Measurements from ENCODE around the gene RNF181.
"Not testable (repeated sequence)": the region's sequence is repeated elsewhere in the genome, so short reads cannot be mapped to it uniquely, and the experiment has no call there.

Gene RNF181

DNA sequence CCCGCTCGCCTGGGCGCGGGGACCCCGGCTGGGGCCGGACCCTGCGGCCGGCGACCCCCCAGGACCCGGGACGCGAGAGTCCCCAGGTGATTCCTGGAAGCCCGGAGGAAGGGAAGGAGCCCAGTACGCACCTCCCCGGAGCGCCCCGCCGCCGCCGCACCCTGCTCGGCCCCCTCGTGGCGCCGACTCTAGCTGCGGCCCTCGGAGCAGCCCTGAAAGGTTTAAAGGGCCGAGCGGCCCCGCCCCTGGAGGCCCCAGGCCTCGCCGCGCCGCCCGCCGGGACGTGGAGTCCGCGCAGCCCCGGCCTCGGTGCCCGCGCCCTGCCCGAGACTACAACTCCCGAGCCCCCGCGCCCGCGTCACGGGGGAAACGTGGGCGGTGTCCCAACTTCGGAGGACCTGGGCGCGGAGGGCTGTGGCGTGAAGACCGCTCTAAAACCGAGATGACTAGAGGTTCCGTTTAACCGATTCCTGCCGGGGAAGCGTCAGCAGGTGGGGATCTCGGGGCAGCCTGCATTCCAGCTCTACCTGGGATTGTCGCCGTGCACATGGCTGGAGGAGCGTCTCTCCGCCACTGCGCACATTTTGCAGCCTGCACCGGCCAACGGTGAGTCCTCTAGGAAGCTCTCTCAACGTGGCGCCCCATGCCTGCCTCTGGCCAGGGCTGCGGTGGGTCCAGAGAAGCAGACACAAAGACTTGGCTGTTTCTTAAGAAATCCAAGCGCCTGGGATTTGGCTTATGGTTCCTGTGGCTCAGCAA, 7.1 kb downstream of the RNF181 start, which contains the start of gene TMEM150A:
Gene TMEM150A, minus strand, starts transcription at position 223 of the 759 bp plus-strand sequence. CDS start 750 bp downstream, outside the sequence.
- H3K4me1 ChIP-seq (ENCODE audit: control insufficient read depth, insufficient read depth, low read length), result no peaks in the 10 kb centered on the region
- H3K27me3 ChIP-seq (ENCODE audit: control insufficient read depth, insufficient read depth, low read length, poor library complexity, severe bottlenecking), result no peaks in the 10 kb centered on the region
- H3K4me3 ChIP-seq (ENCODE audit: insufficient read depth, low read depth, low read length), result peak within 1 kb of the TSS; percentile 94
- WGBS, 2 experiments, result 0% methylated on average over 73 of the region's 73 CpGs
- peaks cover 5% of the 10 kb centered on the region for H3K36me3 ChIP-seq (ENCODE audit: control insufficient read depth, insufficient read depth, low read length)
- no peak within 1 kb of the TSS for H3K27ac ChIP-seq (ENCODE audit: insufficient read depth, low read depth, low read length, poor library complexity, severe bottlenecking)
- H3K9me3 ChIP-seq (ENCODE audit: control insufficient read depth, low read length), result no peaks in the 10 kb centered on the region

DNA sequence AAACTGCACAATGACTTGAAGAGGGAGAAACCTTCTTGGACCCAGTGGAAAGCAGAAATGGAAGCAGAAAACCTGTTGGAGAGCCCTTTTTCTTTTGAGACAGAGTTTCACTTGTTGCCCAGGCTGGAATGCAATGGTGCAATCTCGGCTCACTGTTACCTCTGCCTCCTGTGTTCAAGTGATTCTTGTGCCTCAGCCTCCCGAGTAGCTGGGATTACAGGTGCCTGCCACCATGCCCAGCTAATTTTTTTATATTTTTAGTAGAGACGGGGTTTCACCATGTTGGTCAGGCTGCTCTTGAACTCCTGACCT, 8.5 kb downstream of the RNF181 start:
- H3K4me1 ChIP-seq (ENCODE audit: control insufficient read depth, insufficient read depth, low read length); H3K9me3 ChIP-seq (ENCODE audit: control insufficient read depth, low read length); H3K4me3 ChIP-seq (ENCODE audit: insufficient read depth, low read depth, low read length); H3K27ac ChIP-seq (ENCODE audit: insufficient read depth, low read depth, low read length, poor library complexity, severe bottlenecking); H3K27me3 ChIP-seq (ENCODE audit: control insufficient read depth, insufficient read depth, low read length, poor library complexity, severe bottlenecking): not testable (repeated sequence)
- WGBS, 2 experiments, result 89 to 96% methylated on average over 3 of the region's 3 CpGs
- H3K36me3 ChIP-seq (ENCODE audit: control insufficient read depth, insufficient read depth, low read length), result peaks cover 18% of the 10 kb centered on the region

DNA sequence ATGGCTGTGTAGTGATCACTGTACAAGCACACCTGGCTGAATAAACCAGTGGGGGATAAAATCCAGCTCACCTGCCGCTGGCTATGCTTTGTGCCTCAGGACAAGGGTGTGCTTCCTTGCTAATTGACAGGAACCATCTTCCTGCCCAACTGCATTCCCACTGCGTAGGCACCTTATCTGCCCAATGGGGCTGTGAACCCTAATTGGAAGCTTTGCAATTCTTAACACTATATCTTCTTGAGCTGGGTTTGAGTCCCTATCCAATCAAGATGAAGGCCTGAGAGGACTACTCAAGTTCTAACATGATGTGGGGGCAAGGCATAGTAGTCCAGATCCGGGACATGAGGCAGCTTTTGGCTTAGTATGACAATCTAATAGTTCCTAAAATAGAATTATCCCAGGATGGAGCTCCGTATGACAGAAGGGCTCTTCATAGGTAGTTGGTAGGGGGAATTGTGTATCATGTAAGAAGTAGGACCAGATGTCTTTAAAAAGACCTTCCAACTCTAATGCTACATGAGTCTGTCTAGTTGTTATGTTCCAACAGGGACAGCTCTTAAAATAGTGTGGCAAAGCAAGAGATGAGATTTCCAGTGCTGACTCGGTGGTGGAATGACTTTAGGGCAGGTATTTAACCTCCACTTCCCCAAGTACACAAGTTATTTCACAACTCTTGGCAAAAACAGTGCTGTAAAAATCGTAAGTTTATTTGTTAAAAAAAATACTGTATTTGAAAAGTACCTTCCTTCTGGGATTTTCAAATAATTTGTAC, 9.2 kb downstream of the RNF181 start:
- H3K4me3 ChIP-seq (ENCODE audit: insufficient read depth, low read depth, low read length), result no peak overlapping the region
- no peaks in the 10 kb centered on the region for H3K4me1 ChIP-seq (ENCODE audit: control insufficient read depth, insufficient read depth, low read length)
- 93 to 95% methylated on average over 5 of the region's 6 CpGs for WGBS, 2 experiments
- no peaks in the 10 kb centered on the region for H3K9me3 ChIP-seq (ENCODE audit: control insufficient read depth, low read length)
- H3K36me3 ChIP-seq (ENCODE audit: control insufficient read depth, insufficient read depth, low read length), result peaks cover 18% of the 10 kb centered on the region
- no peak overlapping the region for H3K27ac ChIP-seq (ENCODE audit: insufficient read depth, low read depth, low read length, poor library complexity, severe bottlenecking)
- H3K27me3 ChIP-seq (ENCODE audit: control insufficient read depth, insufficient read depth, low read length, poor library complexity, severe bottlenecking), result no peaks in the 10 kb centered on the region

DNA sequence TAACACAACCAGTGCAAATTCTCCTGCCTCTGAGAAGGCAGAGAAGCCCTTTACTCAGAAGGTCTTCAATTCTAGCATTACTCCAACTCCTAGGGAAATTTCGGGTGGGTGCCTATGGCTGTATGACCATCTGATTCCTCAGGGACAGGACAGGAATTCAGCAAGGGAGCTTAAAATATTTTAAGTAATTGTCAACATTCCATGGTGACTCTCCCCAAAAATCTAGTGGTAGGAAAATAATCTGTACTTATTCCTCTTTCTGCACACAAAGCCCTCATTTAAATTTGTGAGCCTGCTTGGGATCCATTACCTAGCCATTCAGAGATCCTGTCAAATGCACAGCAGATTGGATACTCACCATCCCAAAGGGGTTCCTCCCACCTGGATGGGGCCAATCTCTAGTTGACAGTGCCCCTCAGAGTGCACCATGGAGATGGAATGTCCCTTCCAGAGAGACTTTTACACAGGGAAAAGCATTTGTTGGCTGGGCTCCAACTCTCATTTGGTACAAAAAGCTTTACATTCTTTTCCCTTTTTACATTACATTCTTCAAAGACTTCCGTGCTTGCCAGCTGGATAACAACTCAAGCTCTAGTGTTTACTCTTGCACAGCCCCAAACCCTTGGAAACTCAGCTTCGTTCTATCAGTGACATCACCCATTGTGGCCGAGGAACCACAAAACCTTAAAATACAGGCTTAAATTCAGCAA, 10.0 kb downstream of the RNF181 start:
- Histone ChIP-seq H3K9me3 (ENCODE audit: control insufficient read depth, low read length) (no peaks in the 10 kb centered on the region), H3K4me1 (ENCODE audit: control insufficient read depth, insufficient read depth, low read length) (no peaks in the 10 kb centered on the region), H3K4me3 (ENCODE audit: insufficient read depth, low read depth, low read length) (no peak overlapping the region), H3K27me3 (ENCODE audit: control insufficient read depth, insufficient read depth, low read length, poor library complexity, severe bottlenecking) (no peaks in the 10 kb centered on the region), H3K36me3 (ENCODE audit: control insufficient read depth, insufficient read depth, low read length) (peaks cover 18% of the 10 kb centered on the region), H3K27ac (ENCODE audit: insufficient read depth, low read depth, low read length, poor library complexity, severe bottlenecking) (no peak overlapping the region)
- 93 to 96% methylated on average over 4 of the region's 4 CpGs for WGBS, 2 experiments

DNA sequence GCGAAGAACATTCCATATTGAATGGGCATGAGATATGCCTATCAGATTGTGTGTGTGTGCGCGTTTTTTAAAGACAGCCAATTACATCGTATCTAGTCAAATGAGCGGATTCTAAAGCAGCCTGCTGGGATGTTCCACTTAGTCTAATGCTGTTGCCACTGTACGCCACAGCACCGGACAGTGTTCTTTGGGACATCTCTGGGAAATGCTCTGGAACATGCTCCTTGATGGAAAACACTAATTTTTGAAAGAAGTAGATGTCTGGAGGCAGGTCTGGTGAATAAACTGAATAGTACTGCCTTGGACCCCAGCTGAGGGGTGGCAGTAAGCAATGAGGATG, 10.5 kb downstream of the RNF181 start:
- Histone ChIP-seq H3K27me3 (ENCODE audit: control insufficient read depth, insufficient read depth, low read length, poor library complexity, severe bottlenecking) (no peaks in the 10 kb centered on the region), H3K27ac (ENCODE audit: insufficient read depth, low read depth, low read length, poor library complexity, severe bottlenecking) (peak overlapping the region; percentile 50), H3K4me1 (ENCODE audit: control insufficient read depth, insufficient read depth, low read length) (no peaks in the 10 kb centered on the region), H3K9me3 (ENCODE audit: control insufficient read depth, low read length) (no peaks in the 10 kb centered on the region), H3K4me3 (ENCODE audit: insufficient read depth, low read depth, low read length) (no peak overlapping the region), H3K36me3 (ENCODE audit: control insufficient read depth, insufficient read depth, low read length) (peaks cover 18% of the 10 kb centered on the region)
- WGBS, 2 experiments, result 98% methylated on average over 7 of the region's 7 CpGs

DNA sequence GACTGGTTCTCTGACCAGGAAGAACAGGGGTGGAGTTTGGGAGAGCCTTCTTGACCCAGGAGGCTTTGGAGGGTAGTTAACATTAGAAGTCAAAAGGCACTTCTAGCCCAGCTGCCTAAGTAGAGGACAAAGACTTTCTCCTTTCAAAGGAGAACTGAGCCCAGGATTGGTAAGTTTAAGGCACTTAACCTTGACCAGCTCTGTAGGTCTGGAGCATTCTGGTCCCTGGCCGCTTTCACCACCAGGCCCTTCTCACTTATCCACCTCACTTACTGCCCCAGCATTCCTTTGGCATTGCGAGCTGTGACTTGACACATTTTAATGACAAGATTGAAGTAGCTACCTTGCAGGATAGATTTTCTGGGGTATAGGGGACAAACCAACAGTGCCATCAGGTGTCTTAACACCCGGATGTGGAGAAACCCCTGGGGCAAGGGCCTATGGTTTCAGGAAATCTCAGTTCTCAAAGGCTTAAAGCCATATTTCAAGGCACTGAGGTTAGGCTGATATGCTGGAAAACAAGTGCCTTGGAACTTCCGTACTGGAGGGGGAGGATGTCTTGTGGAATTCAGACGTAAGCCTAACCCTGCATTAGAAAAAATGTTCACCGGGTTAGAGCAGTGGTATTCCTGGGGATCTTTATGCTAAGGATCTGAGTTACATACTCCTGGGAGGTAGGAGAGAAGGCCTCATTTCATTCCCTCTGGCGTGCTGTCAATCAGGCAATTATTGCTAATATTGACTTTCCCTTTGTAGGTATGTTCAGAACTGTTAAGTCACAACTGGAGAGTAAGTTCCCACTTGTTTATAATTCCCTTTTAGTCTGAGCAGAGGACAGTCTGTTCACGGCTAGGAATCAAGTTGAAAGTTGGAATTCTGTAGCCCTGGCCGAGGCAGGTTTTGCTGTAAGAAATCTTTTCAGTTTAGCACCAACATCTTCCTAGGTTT, 12.0 kb downstream of the RNF181 start:
- H3K27ac ChIP-seq (ENCODE audit: insufficient read depth, low read depth, low read length, poor library complexity, severe bottlenecking), result no peak overlapping the region
- H3K36me3 ChIP-seq (ENCODE audit: control insufficient read depth, insufficient read depth, low read length), result peaks cover 18% of the 10 kb centered on the region
- H3K9me3 ChIP-seq (ENCODE audit: control insufficient read depth, low read length), result no peaks in the 10 kb centered on the region
- H3K27me3 ChIP-seq (ENCODE audit: control insufficient read depth, insufficient read depth, low read length, poor library complexity, severe bottlenecking), result no peaks in the 10 kb centered on the region
- H3K4me3 ChIP-seq (ENCODE audit: insufficient read depth, low read depth, low read length), result no peak overlapping the region
- no peaks in the 10 kb centered on the region for H3K4me1 ChIP-seq (ENCODE audit: control insufficient read depth, insufficient read depth, low read length)
- WGBS, 2 experiments, result 97% methylated on average over 9 of the region's 9 CpGs

DNA sequence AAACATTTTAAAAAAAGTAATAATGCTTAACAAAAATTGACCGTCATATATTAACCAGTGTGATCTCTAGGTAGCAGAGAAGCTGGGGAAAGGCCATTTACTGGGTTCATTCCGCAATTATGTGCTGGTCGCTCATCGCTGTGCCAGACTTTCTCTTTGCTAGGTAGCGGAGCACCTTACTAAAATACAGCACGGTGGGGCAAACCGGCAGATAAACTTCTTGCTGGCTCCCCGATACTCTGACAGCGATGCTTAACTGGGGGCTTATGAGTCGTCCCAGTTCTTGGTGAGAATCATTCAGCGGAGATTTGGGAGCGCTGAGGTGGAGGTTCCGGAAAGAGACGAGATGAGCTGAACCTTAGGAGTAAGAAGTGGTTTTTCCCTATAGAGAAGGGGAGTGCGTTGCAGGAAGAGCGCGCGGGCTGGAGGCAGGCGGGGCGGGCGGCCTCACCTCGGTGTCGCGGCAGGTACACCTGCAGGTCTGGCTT, 15.7 kb downstream of the RNF181 start:
- Histone ChIP-seq H3K4me1 (ENCODE audit: control insufficient read depth, insufficient read depth, low read length) (no peaks in the 10 kb centered on the region), H3K4me3 (ENCODE audit: insufficient read depth, low read depth, low read length) (peak overlapping the region; percentile 95), H3K27me3 (ENCODE audit: control insufficient read depth, insufficient read depth, low read length, poor library complexity, severe bottlenecking) (no peaks in the 10 kb centered on the region), H3K36me3 (ENCODE audit: control insufficient read depth, insufficient read depth, low read length) (peaks cover 18% of the 10 kb centered on the region), H3K9me3 (ENCODE audit: control insufficient read depth, low read length) (no peaks in the 10 kb centered on the region), H3K27ac (ENCODE audit: insufficient read depth, low read depth, low read length, poor library complexity, severe bottlenecking) (no peak overlapping the region)
- WGBS, 2 experiments, result 10% methylated on average over 24 of the region's 24 CpGs

DNA sequence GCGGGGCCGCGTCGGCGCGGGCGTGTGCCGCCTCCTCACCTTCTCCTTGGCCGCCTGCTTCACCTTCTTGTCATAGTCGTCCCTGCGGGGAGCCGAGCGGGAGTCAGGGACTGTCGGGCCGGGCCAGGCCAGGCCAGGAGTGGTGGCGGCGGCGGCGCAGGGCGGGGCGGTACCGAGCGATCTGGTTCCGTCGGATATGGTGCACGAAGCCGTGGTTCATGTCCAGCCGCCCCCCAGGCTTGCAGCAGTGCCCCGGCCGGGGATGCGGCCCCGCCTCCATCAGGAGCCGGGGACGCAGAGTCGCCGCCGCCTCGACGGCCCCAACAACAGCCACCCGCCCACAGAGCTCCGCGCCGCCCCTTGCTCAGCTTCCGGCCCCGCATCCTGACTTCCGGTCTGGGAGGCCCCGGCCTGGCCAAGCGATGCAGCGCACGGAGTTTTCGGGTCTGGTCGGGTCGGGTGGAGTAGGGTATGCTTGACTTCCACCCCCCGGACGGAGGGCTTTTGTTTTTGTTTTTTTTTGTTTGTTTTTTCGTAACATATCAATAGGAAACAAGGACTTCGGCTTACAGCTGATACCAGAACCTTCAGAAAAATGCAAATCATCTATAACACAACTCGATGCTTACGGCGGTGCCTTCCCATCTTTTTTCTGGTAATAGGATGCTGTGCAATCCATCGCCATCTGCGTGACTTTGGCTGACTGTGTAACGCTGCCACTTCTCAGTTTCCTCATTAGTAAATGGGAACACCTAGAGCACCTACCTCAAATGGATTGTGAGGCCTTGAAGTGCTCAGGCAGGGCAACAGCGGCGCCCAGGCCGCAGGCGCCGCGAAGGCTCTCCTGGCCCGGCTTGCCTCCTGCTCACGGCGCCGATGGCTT, 16.4 kb downstream of the RNF181 start, which contains the start of gene C2orf68:
Gene C2orf68, minus strand, starts transcription at position 362 of the 883 bp plus-strand sequence. Its CDS starts 82 bp downstream, at position 280.
- Histone ChIP-seq H3K27me3 (ENCODE audit: control insufficient read depth, insufficient read depth, low read length, poor library complexity, severe bottlenecking) (no peaks in the 10 kb centered on the region), H3K4me1 (ENCODE audit: control insufficient read depth, insufficient read depth, low read length) (no peaks in the 10 kb centered on the region), H3K27ac (ENCODE audit: insufficient read depth, low read depth, low read length, poor library complexity, severe bottlenecking) (peak within 1 kb of the TSS; percentile 79), H3K36me3 (ENCODE audit: control insufficient read depth, insufficient read depth, low read length) (peaks cover 18% of the 10 kb centered on the region), H3K4me3 (ENCODE audit: insufficient read depth, low read depth, low read length) (peak within 1 kb of the TSS; percentile 95), H3K9me3 (ENCODE audit: control insufficient read depth, low read length) (no peaks in the 10 kb centered on the region)
- WGBS, 2 experiments, result 13 to 14% methylated on average over 73 of the region's 73 CpGs
